HepG2 (cell line): Measurements from ENCODE around the gene DNAJC5. TPM values are rescaled to one million over a fixed set of nuclear protein-coding genes. Genes with fewer than 3 reads are reported as not detected.

Experiments used
- CBX5 ChIP-seq: sonication (generic); formaldehyde crosslinking; IDR thresholded peaks from 2 replicates; pipeline ENCODE4 v1.4.0; 2020; ENCODE audit warnings: missing genetic modification reagents, borderline replicate concordance
- GATAD2A ChIP-seq: IDR thresholded peaks from 2 replicates; pipeline ENCODE4 v1.6.1; 2016
- GMEB1 ChIP-seq: sonication (generic); formaldehyde crosslinking; IDR thresholded peaks from 2 replicates; pipeline ENCODE4 v1.5.1; 2020; ENCODE audit warnings: missing genetic modification reagents, mild to moderate bottlenecking, borderline replicate concordance
- HNF4G ChIP-seq, 2 experiments: sonication (generic) in 1 of 2; formaldehyde crosslinking in 1 of 2; IDR thresholded peaks; 2 replicates each; pipeline versions ENCODE4 v1.4.0 to v1.6.1; 2011 to 2020; ENCODE audit warnings: borderline replicate concordance in 2 of 2, low read depth in 2 of 2, mild to moderate bottlenecking in 2 of 2, low read length in 1 of 2, missing genetic modification reagents in 1 of 2, moderate library complexity in 1 of 2
- IRF9 ChIP-seq: sonication (generic); formaldehyde crosslinking; IDR thresholded peaks from 2 replicates; pipeline ENCODE4 v1.8.0; 2022; ENCODE audit warnings: missing genetic modification reagents, mild to moderate bottlenecking, borderline replicate concordance
- KDM3A ChIP-seq: IDR thresholded peaks from 2 replicates; pipeline ENCODE4 v1.6.1; 2018; ENCODE audit warnings: low read depth, missing compliant biosample characterization
- MED8 ChIP-seq: sonication (generic); formaldehyde crosslinking; IDR thresholded peaks from 2 replicates; pipeline ENCODE4 v1.8.1; 2023; ENCODE audit warnings: mild to moderate bottlenecking, missing genetic modification reagents; ENCODE audit not compliant: insufficient replicate concordance
- MIER3 ChIP-seq: IDR thresholded peaks from 2 replicates; pipeline ENCODE4 v1.6.1; 2016; ENCODE audit warnings: missing compliant biosample characterization, borderline replicate concordance
- MIXL1 ChIP-seq: IDR thresholded peaks from 2 replicates; pipeline ENCODE4 v1.6.1; 2016
- MXD3 ChIP-seq: IDR thresholded peaks from 2 replicates; pipeline ENCODE4 v1.6.1; 2016; ENCODE audit warnings: mild to moderate bottlenecking, missing biosample characterization, missing genetic modification reagents
- NFYC ChIP-seq: IDR thresholded peaks from 2 replicates; pipeline ENCODE4 v1.6.1; 2016; ENCODE audit warnings: missing genetic modification reagents, missing compliant biosample characterization
- POGK ChIP-seq: sonication (generic); formaldehyde crosslinking; conservative IDR thresholded peaks from 2 replicates; pipeline ENCODE4 v1.8.0; 2022; ENCODE audit warnings: mild to moderate bottlenecking, moderate library complexity, missing genetic modification reagents
- REL ChIP-seq: sonication (generic); formaldehyde crosslinking; conservative IDR thresholded peaks from 2 replicates; pipeline ENCODE4 v1.8.0; 2022; ENCODE audit warnings: mild to moderate bottlenecking, missing genetic modification reagents, moderate library complexity
- TAF15 ChIP-seq: fragments of 200-400 bp; formaldehyde crosslinking; IDR thresholded peaks from one replicate; pipeline ENCODE4 v1.6.1; 2018; ENCODE audit warnings: mild to moderate bottlenecking, low read depth, low read length; ENCODE audit not compliant: poor library complexity, severe bottlenecking
- ZNF121 ChIP-seq: sonication (generic); formaldehyde crosslinking; IDR thresholded peaks from 2 replicates; pipeline ENCODE4 v1.5.0; 2020; ENCODE audit warnings: mild to moderate bottlenecking, missing genetic modification reagents
- ZNF180 ChIP-seq: sonication (generic); formaldehyde crosslinking; IDR thresholded peaks from 2 replicates; pipeline ENCODE4 v1.4.0; 2020; ENCODE audit warnings: low read depth, missing genetic modification reagents, borderline replicate concordance
- ZNF350 ChIP-seq: sonication (generic); formaldehyde crosslinking; IDR thresholded peaks from 2 replicates; pipeline ENCODE4 v1.4.0; 2020; ENCODE audit warnings: mild to moderate bottlenecking, low read depth, missing genetic modification reagents, borderline replicate concordance
- ZNF44 ChIP-seq: sonication (generic); formaldehyde crosslinking; IDR thresholded peaks from 2 replicates; pipeline ENCODE4 v1.5.1; 2020; ENCODE audit warnings: mild to moderate bottlenecking, missing genetic modification reagents
- ZNF589 ChIP-seq: sonication (generic); formaldehyde crosslinking; conservative IDR thresholded peaks from 2 replicates; pipeline ENCODE4 v1.8.0; 2022; ENCODE audit warnings: mild to moderate bottlenecking, moderate library complexity, missing genetic modification reagents
- ZNF691 ChIP-seq: sonication (generic); formaldehyde crosslinking; IDR thresholded peaks from 2 replicates; pipeline ENCODE4 v1.4.0; 2020; ENCODE audit warnings: missing genetic modification reagents, low read depth, mild to moderate bottlenecking, borderline replicate concordance
- ZNF879 ChIP-seq: sonication (generic); formaldehyde crosslinking; IDR thresholded peaks from 2 replicates; pipeline ENCODE4 v1.8.1; 2023; ENCODE audit warnings: missing genetic modification reagents
- ZSCAN29 ChIP-seq: sonication (generic); formaldehyde crosslinking; conservative IDR thresholded peaks from 2 replicates; pipeline ENCODE4 v1.4.0; 2020; ENCODE audit warnings: mild to moderate bottlenecking, missing genetic modification reagents
- polyA plus RNA-seq, 8 experiments: library from polyadenylated mRNA; depleted of rRNA in 3 of 8; stranded (reverse) in 7 of 8; unstranded in 1 of 8; fragments of >200 nt; fragmentation: Illumina TruSeq in 4 of 8; extraction: Trizol in 4 of 8; gene quantifications; 2 replicates each; pipeline versions ENCODE4 v1.2.1 to v1.2.3, GENCODE V29; 2011 to 2016; ENCODE audit warnings: low read depth in 4 of 8, missing spikeins in 1 of 8, mixed read lengths in 1 of 8; ENCODE audit not compliant: insufficient read depth in 1 of 8
- total RNA-seq, 5 experiments: library from RNA; depleted of rRNA; stranded (reverse); fragments of >200 nt; fragmentation: Illumina TruSeq; extraction: Trizol; gene quantifications; 2 replicates each; pipeline ENCODE4 v1.2.3, GENCODE V29; 2016; ENCODE audit warnings: low read depth in 1 of 5

Gene DNAJC5
- total and polyA plus RNA-seq, 2 of the 13 experiments (the other 11 are each of a cell fraction or from before 2014, with no cell fraction given) = 42.8 to 64.5 TPM

- TF ChIP-seq IRF9 = 0 out of 2 replicates have a peak, but pooled peaks have one; percentile 85
- TF ChIP-seq KDM3A = peak; percentile 99
- TF ChIP-seq ZNF879 (CRISPR knock-in tag) = no peak
- TF ChIP-seq ZNF691 (CRISPR knock-in tag) = peak; percentile 71
- TF ChIP-seq ZNF44 (CRISPR knock-in tag) = peak; percentile 89
- TF ChIP-seq ZNF180 (CRISPR knock-in tag) = 0 out of 2 replicates have a peak, but pooled peaks have one; percentile 85
- TF ChIP-seq ZNF121 = peak; percentile 79
- peak; percentile 6; the same call in 1 of the 2 replicates for TF ChIP-seq HNF4G (IDR thresholded peaks at IDR 0.05; ENCODE audit: borderline replicate concordance, low read depth, low read length)
- peak; percentile 64 for TF ChIP-seq HNF4G (CRISPR knock-in tag; IDR thresholded peaks at IDR 0.05; ENCODE audit: borderline replicate concordance, low read depth)
- peak; percentile 87; the same call in 1 of the 2 replicates for TF ChIP-seq MIXL1 (CRISPR knock-in tag)
- peak; percentile 98 for TF ChIP-seq TAF15
- TF ChIP-seq CBX5 (CRISPR knock-in tag) = peak; percentile 91
- peak; percentile 97 for TF ChIP-seq ZNF350 (CRISPR knock-in tag)
- TF ChIP-seq MXD3 = peak; percentile 89; the same call in 1 of the 2 replicates
- TF ChIP-seq REL (CRISPR knock-in tag) = no peak
- TF ChIP-seq ZSCAN29 (CRISPR knock-in tag) = no peak; the same call in 1 of the 2 replicates
- peak; percentile 89; the same call in 1 of the 2 replicates for TF ChIP-seq MIER3 (CRISPR knock-in tag)
- peak; percentile 53 for TF ChIP-seq MED8 (CRISPR knock-in tag)
- TF ChIP-seq GMEB1 (CRISPR knock-in tag) = peak; percentile 73; the same call in 1 of the 2 replicates
- peak; percentile 87 for TF ChIP-seq GATAD2A (CRISPR knock-in tag)
- peak; percentile 37 for TF ChIP-seq NFYC (CRISPR knock-in tag)
- TF ChIP-seq ZNF589 (CRISPR knock-in tag) = no peak
- TF ChIP-seq POGK (CRISPR knock-in tag) = peak; percentile 95
These were observed 78.9 kb downstream of the DNAJC5 start (continued) for GRCh38 chr20:63973636-63974401.
